Loucy (cell line): ENCODE results near the gene SLC23A3.

Experiments
- H2AFZ ChIP-seq: fragments of 200-600 bp; sonication (generic); 2 replicates; pipeline ENCODE4 v1.6.0; 2016; ENCODE audit warnings: antibody characterized with exemption, mild to moderate bottlenecking, low read length, moderate library complexity
- H3F3A ChIP-seq: fragments of 200-600 bp; 2 replicates; pipeline ENCODE4 v1.6.0; 2016; ENCODE audit warnings: antibody characterized with exemption, low read depth, mild to moderate bottlenecking
- H3K27me3 ChIP-seq: fragments of 200-600 bp; sonication (generic); 2 replicates; pipeline ENCODE4 v1.6.1; 2014; ENCODE audit warnings: low read length, mild to moderate bottlenecking; ENCODE audit not compliant: insufficient read depth, poor library complexity, severe bottlenecking
- H3K36me3 ChIP-seq: fragments of 200-600 bp; sonication (generic); 2 replicates; pipeline ENCODE4 v1.6.1; 2016; ENCODE audit warnings: low read length; ENCODE audit not compliant: insufficient read depth
- H3K4me1 ChIP-seq: fragments of 200-600 bp; sonication (generic); 2 replicates; pipeline ENCODE4 v1.5.1; 2014; ENCODE audit warnings: low read length, mild to moderate bottlenecking; ENCODE audit not compliant: insufficient read depth, poor library complexity, severe bottlenecking
- H3K4me2 ChIP-seq: fragments of 200-600 bp; sonication (generic); 2 replicates; pipeline ENCODE4 v1.6.0; 2014; ENCODE audit warnings: antibody characterized with exemption, low read length, low read depth, mild to moderate bottlenecking; ENCODE audit not compliant: poor library complexity, severe bottlenecking
- H3K4me3 ChIP-seq: fragments of 200-600 bp; sonication (generic); 2 replicates; pipeline ENCODE4 v1.5.1; 2014; ENCODE audit warnings: low read length, mild to moderate bottlenecking, mixed read lengths; ENCODE audit not compliant: poor library complexity, severe bottlenecking
- H3K79me2 ChIP-seq: fragments of 200-600 bp; sonication (generic); 2 replicates; pipeline ENCODE4 v1.6.1; 2014; ENCODE audit warnings: low read length; ENCODE audit not compliant: insufficient read depth
- H3K9ac ChIP-seq: fragments of 200-600 bp; sonication (generic); 2 replicates; pipeline ENCODE4 v1.6.0; 2014; ENCODE audit warnings: mild to moderate bottlenecking, low read depth, low read length, moderate library complexity; ENCODE audit not compliant: poor library complexity, severe bottlenecking
- H3K9me2 ChIP-seq: fragments of 200-600 bp; sonication (generic); replicated peaks from 2 replicates; pipeline ENCODE4 v1.6.1; 2016; ENCODE audit warnings: low read depth, low read length, mixed read lengths
- H3K9me3 ChIP-seq: fragments of 200-600 bp; sonication (generic); 2 replicates; pipeline ENCODE4 v1.6.1; 2014; ENCODE audit warnings: mild to moderate bottlenecking, antibody characterized with exemption, low read length, low read depth; ENCODE audit not compliant: insufficient read depth
- H4K20me1 ChIP-seq: fragments of 200-600 bp; sonication (generic); 2 replicates; pipeline ENCODE4 v1.6.0; 2014; ENCODE audit warnings: antibody characterized with exemption, low read length, mild to moderate bottlenecking; ENCODE audit not compliant: insufficient read depth, poor library complexity, severe bottlenecking
- EZH2phosphoT487 ChIP-seq: fragments of 200-600 bp; IDR thresholded peaks from 2 replicates; pipeline ENCODE4 v1.6.1; 2018; ENCODE audit warnings: antibody characterized with exemption, mild to moderate bottlenecking, moderate library complexity, borderline replicate concordance
- TF ChIP-seq, protein P1 (sequence below): fragments of 200-600 bp; sonication (generic); conservative IDR thresholded peaks from 2 replicates; pipeline ENCODE4 v1.5.1; 2014; ENCODE audit warnings: mild to moderate bottlenecking, antibody characterized with exemption, low read length

The SLC23A3 gene

DNA sequence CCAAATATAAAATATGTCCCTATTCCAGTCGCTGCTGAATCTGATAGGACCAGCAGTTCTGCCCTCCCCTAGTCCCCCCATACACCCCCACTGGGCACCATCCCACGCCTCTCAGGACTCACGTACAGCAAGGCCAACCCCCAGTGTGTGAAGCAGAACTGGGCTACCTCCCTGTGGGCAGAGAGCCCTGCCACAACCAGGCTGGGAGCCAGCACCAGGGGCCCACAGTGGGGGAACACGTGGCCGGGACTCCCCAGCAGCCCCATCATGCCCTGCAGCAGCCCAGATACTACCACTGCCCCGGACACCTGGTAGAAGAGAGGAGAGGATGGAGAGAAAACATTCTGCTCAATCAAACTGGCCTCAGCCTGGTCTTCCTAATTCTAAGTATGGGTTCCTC is 1.3 kb downstream of the SLC23A3 start:
- no peak overlapping the region for H3K4me3 ChIP-seq
- no peaks in the 10 kb centered on the region for H3K9me3 ChIP-seq
- H4K20me1 ChIP-seq = no peaks in the 10 kb centered on the region
- H3K27me3 ChIP-seq = no peaks in the 10 kb centered on the region
- no peak overlapping the region for H3K4me2 ChIP-seq
- H3K79me2 ChIP-seq = no peaks in the 10 kb centered on the region; the same call in 1 of the 2 replicates
- H3K9me2 ChIP-seq = no peaks in the 10 kb centered on the region
- no peak for TF ChIP-seq EZH2phosphoT487
- TF ChIP-seq, protein P1, sequence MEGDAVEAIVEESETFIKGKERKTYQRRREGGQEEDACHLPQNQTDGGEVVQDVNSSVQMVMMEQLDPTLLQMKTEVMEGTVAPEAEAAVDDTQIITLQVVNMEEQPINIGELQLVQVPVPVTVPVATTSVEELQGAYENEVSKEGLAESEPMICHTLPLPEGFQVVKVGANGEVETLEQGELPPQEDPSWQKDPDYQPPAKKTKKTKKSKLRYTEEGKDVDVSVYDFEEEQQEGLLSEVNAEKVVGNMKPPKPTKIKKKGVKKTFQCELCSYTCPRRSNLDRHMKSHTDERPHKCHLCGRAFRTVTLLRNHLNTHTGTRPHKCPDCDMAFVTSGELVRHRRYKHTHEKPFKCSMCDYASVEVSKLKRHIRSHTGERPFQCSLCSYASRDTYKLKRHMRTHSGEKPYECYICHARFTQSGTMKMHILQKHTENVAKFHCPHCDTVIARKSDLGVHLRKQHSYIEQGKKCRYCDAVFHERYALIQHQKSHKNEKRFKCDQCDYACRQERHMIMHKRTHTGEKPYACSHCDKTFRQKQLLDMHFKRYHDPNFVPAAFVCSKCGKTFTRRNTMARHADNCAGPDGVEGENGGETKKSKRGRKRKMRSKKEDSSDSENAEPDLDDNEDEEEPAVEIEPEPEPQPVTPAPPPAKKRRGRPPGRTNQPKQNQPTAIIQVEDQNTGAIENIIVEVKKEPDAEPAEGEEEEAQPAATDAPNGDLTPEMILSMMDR = no peak
- H3F3A ChIP-seq = no peaks in the 10 kb centered on the region
- H3K9ac ChIP-seq = no peak overlapping the region
- H2AFZ ChIP-seq = no peak overlapping the region
- H3K36me3 ChIP-seq = no peaks in the 10 kb centered on the region; the same call in 1 of the 2 replicates
- H3K4me1 ChIP-seq = no peaks in the 10 kb centered on the region

DNA sequence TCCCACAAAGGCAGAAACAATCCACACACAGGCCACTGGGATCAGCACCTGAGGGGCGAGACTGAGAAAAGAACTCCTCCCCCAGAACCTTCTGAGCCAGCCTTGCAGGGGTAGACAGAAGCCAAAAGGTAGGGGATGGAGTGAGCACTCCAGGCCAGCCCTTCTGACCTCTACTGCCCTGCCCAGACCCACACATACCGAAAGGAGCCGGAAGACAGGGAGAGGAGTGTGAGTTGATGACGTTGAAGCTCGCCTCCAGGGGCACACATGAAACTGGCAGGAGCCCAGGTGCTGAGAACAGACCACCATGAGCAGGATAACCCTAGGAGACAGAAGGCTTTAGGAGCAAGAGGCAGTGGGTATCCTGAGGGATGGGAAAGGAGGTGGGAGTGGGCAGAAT is 1.8 kb downstream of the SLC23A3 start:
- Histone ChIP-seq H3K4me1 (no peaks in the 10 kb centered on the region), H3K4me2 (no peak overlapping the region), H3K9ac (no peak overlapping the region), H4K20me1 (no peaks in the 10 kb centered on the region), H3K9me2 (no peaks in the 10 kb centered on the region), H3K79me2 (no peaks in the 10 kb centered on the region), H3F3A (no peaks in the 10 kb centered on the region), H3K27me3 (no peaks in the 10 kb centered on the region), H3K4me3 (no peak overlapping the region), H2AFZ (no peak overlapping the region), H3K36me3 (no peaks in the 10 kb centered on the region; the same call in 1 of the 2 replicates), H3K9me3 (no peaks in the 10 kb centered on the region)
- TF ChIP-seq EZH2phosphoT487 = no peak
- TF ChIP-seq, protein P1 = no peak

DNA sequence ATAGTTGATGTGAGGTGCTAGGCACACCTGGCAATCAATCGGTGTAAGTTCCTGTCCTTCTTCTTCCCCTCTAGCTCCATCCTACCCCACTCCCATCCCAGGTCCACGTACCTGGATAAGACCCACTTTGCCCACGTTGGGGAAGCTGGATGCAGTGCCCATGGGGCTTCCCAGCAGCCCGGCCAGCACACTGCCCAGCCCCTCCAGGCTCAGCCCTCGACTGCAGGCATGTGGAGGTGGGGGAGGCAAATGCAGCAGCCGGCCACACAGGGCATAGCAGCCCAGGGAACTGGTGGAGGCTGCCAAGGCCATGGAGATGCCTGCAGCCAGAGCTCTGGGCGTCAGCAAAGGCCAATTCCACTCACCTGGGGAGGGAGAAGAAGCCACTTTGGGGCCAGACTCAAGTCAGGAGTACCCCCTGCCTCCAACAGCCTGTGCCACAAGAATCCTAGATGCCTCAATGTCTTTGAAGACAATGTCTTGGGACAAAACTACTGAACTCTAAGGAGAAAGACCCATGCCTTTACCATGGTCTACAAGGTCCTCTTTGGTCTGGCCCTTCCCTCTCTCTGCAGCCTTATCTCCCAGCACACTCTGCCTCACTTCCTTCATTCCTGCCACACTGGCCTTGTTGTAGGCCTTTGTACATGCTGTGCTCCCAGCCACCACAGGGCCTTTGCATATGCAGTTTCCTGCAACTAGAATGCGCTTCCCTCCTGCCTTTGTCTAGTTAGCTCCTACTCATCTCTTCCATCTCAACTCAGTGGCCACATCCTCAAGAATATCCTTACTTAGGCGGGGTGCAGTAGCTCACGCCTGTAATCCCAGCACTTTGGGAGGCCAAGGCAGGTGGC is 4.5 kb downstream of the SLC23A3 start:
- no peaks in the 10 kb centered on the region for H3F3A ChIP-seq
- TF ChIP-seq EZH2phosphoT487 = no peak
- TF ChIP-seq, protein P1 = no peak
- no peak overlapping the region for H3K4me3 ChIP-seq

More for the DNA sequence above, 4.5 kb downstream of the SLC23A3 start:
- H3K4me1 ChIP-seq = peaks cover 5% of the 10 kb centered on the region
- no peaks in the 10 kb centered on the region for H3K9me3 ChIP-seq
- H3K9me2 ChIP-seq = no peaks in the 10 kb centered on the region
- H3K9ac ChIP-seq = no peak overlapping the region
- no peaks in the 10 kb centered on the region for H3K36me3 ChIP-seq
- no peaks in the 10 kb centered on the region for H3K79me2 ChIP-seq
- H3K4me2 ChIP-seq = no peak overlapping the region
- H2AFZ ChIP-seq = no peak overlapping the region
- H3K27me3 ChIP-seq = no peaks in the 10 kb centered on the region
- H4K20me1 ChIP-seq = no peaks in the 10 kb centered on the region
